G401 (cell line): ENCODE data around the gene POLDIP3. TPM values are rescaled to one million over a fixed set of nuclear protein-coding genes. Genes with fewer than 3 reads are reported as not detected.
A peak's percentile ranks its signal among the peaks of the same experiment; 100 is the strongest.
"Not testable (repeated sequence)": the region's sequence is repeated elsewhere in the genome, so short reads cannot be mapped to it uniquely, and the experiment has no call there.

Experiments
- DNase-seq: peaks from one replicate; pipeline ENCODE4 v3.0.0-alpha.2; 2015; ENCODE audit warnings: low spot score
- in situ Hi-C: cut with HindIII; loops from 2 replicates; pipeline ENCODE4 v1.10.0; 2016; ENCODE audit warnings: low sequenced_read_pairs, mixed read lengths
- total RNA-seq: library from RNA; depleted of rRNA; stranded (reverse); fragments of >200 nt; shearing (Covaris generic); gene quantifications from 2 replicates; pipeline ENCODE4 v1.2.3, GENCODE V29; 2014

POLDIP3 gene
- total RNA-seq, 1 experiment from 2014 or later, result 14.7 TPM

GRCh38 chr22:42622061-42622710, 7.5 kb upstream of the POLDIP3 start:
- in situ Hi-C loops, result no loop called here
- DNase-seq, result no peak

GRCh38 chr22:42621505-42622002, 6.9 kb upstream of the POLDIP3 start:
- DNase-seq, result peak; percentile 47

GRCh38 chr22:42620084-42620483, 5.4 kb upstream of the POLDIP3 start:
- in situ Hi-C loops, result no loop called here
- DNase-seq, result no peak

More at GRCh38 chr22:42621505-42622002, 6.9 kb upstream of the POLDIP3 start:
- in situ Hi-C loops, result no loop called here

GRCh38 chr22:42619261-42620063, 4.8 kb upstream of the POLDIP3 start:
- no peak for DNase-seq
- in situ Hi-C loops, result no loop called here

- in situ Hi-C loops, result no loop called here
- DNase-seq, result no peak
Observed at GRCh38 chr22:42617155-42617983, 2.7 kb upstream of the POLDIP3 start.

GRCh38 chr22:42615860-42616175, 1.1 kb upstream of the POLDIP3 start:
- in situ Hi-C loops, DNase-seq: not testable (repeated sequence)

- DNase-seq, result peak; percentile 94
- in situ Hi-C loops, result no loop called here
Observed at GRCh38 chr22:42615092-42615859, 593 bp upstream of the POLDIP3 start.

GRCh38 chr22:42613872-42614301, 796 bp downstream of the POLDIP3 start:
- DNase-seq, result no peak
- in situ Hi-C loops, result no loop called here

- DNase-seq, result no peak
- in situ Hi-C loops, result no loop called here
Observed at GRCh38 chr22:42612336-42612735, 2.3 kb downstream of the POLDIP3 start.

GRCh38 chr22:42611051-42611450, 3.6 kb downstream of the POLDIP3 start:
- in situ Hi-C loops, result no loop called here
- DNase-seq, result no peak

GRCh38 chr22:42610186-42610585, 4.5 kb downstream of the POLDIP3 start:
- no peak for DNase-seq
- in situ Hi-C loops, result no loop called here

- in situ Hi-C loops, result no loop called here
- DNase-seq, result peak; percentile 24
Observed at GRCh38 chr22:42608823-42609361, 5.8 kb downstream of the POLDIP3 start.

- in situ Hi-C loops, result no loop called here
- no peak for DNase-seq
Observed at GRCh38 chr22:42608136-42608822, 6.4 kb downstream of the POLDIP3 start.

GRCh38 chr22:42607641-42608040, 7.0 kb downstream of the POLDIP3 start:
- in situ Hi-C loops, DNase-seq: not testable (repeated sequence)

GRCh38 chr22:42604403-42604802, 10.3 kb downstream of the POLDIP3 start:
- in situ Hi-C loops, result no loop called here
- no peak for DNase-seq

GRCh38 chr22:42603427-42603826, 11.3 kb downstream of the POLDIP3 start:
- no peak for DNase-seq
- in situ Hi-C loops, result no loop called here

GRCh38 chr22:42602470-42602869, 12.2 kb downstream of the POLDIP3 start:
- DNase-seq, result no peak
- in situ Hi-C loops, result no loop called here

- no peak for DNase-seq
- in situ Hi-C loops, result no loop called here
Observed at GRCh38 chr22:42601879-42602465, 12.7 kb downstream of the POLDIP3 start.
